HG03439 (cell line): ENCODE results near the gene RBPMS2.
A peak's percentile ranks its signal among the peaks of the same experiment; 100 is the strongest.

Experiments used
- ATAC-seq: cut with Tn5 transposase; IDR thresholded peaks from one replicate; pipeline ENCODE4 v1.9.1; 2021; ENCODE audit warnings: mild to moderate bottlenecking, moderate library complexity; ENCODE audit not compliant: unreplicated experiment

RBPMS2 gene

GRCh38 chr15:64731805-64732151, 43.6 kb downstream of the RBPMS2 start:
- ATAC-seq = no peak

DNA sequence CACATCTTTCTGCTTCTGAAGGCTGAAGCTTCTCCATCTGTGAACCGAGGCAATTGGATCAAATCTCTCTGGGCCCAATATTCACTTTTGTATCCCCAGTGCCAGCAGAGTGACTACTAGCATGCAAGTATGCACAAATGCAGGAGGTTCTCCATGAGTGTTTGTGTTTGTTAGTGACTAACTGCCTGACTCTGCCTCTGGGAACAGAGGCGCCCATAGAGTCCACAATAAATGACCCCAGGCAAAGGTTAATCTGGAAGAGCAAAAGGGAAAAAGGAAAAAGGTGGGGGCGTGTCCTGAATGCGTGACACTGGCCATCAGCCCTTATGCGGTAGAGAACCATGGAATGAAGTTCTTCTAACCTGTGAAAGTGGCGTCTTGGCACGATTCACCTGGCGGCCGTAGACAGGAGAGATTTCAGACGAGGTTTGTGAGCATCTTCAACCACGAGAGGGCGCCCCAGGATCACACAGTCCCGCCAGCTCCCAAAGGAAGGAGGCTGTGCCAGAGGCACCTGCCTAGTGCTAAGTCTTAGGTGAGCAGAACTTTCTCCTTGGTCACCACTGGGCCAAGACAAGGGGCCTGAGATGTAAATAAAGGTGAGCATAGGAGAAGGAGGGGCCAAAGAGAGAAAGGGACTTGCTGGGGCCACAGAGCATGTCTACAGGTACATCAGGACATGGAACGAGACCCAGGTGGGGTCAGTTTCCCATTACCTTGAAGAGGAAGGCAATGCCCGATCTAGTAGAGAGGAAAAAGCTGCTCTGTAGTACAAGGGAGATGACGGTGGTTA, 44.2 kb downstream of the RBPMS2 start:
- no peak for ATAC-seq

DNA sequence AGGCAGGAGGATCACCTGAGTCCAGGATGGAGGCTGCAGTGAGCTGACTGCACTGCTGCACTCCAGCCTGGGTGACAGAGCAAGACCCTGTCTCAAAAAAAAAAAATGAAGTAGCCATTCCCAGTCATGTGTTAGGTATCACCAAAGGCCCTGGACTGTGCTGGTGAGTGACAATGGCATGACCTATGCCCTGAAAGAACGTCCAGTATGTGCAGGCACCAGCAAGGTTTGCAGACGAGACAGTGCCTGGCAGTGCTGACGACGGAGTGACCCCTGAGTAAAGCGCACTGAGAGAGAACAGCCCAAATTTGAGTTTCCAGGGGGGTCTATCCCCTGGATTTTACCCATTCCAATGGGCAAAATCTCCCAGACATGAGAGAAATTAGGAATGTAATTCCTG, 45.2 kb downstream of the RBPMS2 start:
- no peak for ATAC-seq

DNA sequence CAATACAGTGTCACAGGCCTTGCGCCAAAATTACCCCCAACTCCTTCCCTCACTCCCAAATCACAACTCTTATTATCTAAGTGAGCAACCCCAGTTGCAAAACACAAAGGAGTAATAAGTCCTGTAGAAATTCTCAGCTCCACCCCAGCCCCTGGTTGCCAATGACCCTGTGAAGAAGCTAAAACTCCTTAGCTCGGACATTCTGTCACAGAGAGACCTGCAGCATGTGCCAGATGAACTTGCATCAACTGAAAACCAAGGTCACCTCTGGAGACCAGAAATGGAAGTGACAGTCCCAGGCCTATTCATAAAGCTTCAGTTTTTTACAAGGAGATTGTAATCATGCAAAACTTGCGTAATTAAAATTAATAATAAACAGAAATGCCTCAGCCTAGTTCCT, 55.2 kb downstream of the RBPMS2 start:
- no peak for ATAC-seq

- ATAC-seq = no peak
These were observed 57.5 kb downstream of the RBPMS2 start for GRCh38 chr15:64717735-64718495.

GRCh38 chr15:64717130-64717529, 58.3 kb downstream of the RBPMS2 start:
- ATAC-seq = no peak

GRCh38 chr15:64716452-64716851, 58.9 kb downstream of the RBPMS2 start:
- ATAC-seq = no peak

DNA sequence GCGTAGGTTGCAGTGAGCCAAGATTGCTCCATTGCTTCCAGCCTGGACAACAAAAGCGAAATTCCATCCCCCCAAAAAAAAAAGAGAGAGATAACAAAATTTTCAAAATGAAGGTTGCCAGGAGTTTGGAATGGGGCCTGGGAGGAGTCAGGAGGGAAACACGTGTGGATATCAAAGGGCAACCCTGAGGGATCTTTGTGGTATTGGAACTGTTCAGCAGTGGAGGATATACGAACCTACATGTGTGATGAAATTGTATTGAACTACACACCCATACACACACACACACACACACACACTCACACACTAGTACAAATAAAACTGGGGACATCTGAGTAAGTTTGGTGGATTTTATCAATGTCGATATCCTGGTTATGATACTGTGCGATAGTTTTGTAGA, 61.8 kb downstream of the RBPMS2 start:
- ATAC-seq = no peak

DNA sequence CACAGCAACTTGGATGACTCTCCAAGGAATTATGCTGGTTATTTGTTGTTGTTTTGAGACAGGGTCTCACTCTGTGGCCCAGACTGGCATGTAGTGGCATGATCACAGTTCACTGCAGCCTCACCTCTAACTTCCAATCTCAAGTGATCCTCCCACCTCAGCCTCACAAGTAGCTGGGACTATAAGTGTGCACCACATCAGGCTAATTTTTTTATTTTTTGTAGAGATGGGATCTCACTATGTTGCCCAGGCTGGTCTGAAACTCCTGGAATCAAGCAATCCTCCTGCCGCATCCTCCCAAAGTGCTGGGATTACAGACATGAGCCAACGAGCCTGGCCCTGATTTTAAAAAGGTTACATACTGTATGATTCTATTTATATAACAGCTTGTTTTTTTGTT, 63.0 kb downstream of the RBPMS2 start:
- ATAC-seq = no peak

DNA sequence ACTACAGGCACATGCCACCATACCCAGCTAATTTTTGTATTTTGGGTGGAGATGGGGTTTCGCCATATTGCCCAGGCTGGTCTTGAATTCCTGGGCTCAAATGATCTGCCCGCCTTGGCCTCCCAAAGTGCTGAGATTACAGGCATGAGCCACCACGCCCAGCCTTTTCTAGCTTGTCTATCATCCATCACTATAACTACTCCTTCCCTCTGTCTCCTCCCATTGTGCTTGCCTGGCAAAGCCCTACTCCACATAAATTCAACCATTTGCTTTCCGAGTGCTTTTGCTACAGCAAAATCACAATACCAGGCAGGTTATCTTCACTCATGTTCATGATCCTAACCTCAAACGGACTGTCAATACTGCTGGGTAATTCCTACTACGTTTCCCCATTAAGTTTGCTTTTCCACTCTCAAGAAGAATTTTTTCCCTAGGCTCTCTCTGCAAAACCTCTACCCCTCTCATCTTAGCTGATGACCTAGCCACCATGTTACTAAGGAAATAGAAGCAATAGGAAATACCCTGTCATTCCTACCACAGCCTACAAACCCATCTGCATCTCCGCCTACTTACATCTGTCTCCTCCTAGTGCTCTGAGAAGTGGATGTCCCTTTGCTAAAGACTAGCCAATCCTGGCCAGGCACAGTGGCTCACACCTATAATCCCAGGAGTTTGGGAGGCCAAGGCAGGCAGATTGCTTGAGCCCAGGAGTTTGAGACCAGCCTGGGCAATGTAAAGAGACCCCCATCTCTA, 64.5 kb downstream of the RBPMS2 start:
- no peak for ATAC-seq

GRCh38 chr15:64706011-64706911, 69.1 kb downstream of the RBPMS2 start:
- ATAC-seq = no peak

DNA sequence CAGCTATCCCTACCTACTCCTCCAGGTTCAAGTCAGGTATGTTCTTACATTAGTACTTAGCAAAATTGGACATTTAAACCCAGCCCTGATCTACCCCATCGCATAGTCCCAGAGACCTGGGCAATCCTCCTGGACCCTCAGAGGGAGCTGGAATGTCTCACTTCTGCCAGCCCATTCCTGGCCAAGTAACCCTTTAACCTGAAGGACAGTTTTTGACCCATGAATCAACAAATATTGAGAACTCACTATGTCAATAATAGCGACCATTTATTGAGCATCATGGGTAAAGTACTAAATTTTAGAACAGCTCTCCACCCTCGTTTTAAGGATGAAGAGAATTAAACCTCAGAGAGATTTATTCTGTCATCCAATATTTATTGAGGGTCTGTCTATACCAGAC, 70.4 kb downstream of the RBPMS2 start:
- no peak for ATAC-seq

GRCh38 chr15:64703632-64703959, 71.8 kb downstream of the RBPMS2 start:
- peak; percentile 11 for ATAC-seq

DNA sequence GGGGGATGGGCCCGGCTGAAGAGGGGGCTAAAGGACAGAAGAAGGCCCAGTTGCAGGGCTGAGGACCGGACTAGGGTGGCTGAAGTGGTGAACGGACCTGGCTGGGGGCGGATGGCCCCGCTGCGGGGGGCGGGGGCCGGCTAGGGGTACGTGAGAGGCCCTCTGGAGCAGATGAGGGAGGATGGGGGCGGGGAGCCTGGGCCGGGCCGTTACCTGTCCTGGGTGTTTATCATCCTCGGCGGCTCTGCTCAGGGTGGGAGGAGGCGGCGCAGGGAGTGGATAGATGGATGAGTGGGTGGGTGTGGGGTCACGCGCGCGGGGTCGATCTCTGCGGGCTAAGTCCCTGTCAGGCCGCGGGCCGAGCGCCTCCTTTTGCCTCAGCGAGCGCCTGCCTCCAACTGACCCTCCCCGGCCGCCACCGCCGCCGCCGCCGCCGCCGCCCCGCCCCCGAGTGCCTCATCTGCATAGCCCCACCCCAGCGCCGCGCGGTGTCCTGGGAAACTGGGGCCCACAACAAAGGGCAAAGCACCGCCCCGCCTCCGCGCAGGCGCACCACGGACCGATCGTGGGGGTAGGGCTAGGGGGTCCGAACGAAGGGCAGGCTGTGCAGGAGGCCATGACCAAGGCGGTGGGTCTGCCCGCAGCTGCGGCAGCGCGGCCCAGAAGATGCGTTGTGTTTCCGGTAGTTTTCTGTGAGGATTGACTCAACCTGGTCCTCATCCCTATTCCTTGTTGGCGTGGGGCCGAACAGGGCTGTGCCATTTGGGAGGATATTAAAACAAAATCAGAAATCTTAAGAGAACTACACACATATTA, 72.4 kb downstream of the RBPMS2 start:
- peak; percentile 78 for ATAC-seq

DNA sequence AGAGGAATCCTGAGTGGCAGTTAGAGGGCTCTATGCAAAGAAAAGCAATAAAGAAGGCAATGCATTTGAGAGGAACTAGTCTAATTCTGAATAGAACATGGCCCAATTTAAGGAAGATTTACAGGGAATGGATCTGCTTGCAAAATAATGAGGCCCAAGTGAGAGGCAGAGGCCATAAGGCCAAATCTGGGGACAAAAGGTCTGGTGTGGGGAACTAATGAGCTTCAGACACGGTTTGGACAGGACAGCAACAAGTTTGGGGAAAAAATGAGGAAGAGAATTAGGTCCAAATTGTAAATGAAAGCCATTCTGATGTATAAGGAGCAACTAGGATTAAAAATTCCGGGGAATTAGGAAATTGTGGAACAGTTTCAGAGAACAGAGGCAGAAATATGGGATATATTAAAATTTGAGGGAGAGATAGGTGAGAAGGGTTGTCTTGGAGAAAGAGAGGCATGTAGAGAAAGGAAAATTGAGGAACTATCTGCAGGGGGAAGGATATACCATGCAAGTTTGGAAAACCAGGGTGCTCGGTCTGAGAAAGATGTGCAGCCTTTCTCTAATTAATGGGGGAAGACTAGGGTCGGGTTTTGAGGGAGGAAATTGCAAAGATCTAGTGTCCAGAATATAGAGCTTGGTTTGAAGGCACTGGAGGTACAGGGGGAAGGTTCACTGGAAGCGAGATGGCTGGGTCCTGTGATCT, 73.8 kb downstream of the RBPMS2 start:
- ATAC-seq = no peak

- ATAC-seq = no peak
These were observed 74.3 kb downstream of the RBPMS2 start for GRCh38 chr15:64701051-64701450.

GRCh38 chr15:64699751-64700388, 75.5 kb downstream of the RBPMS2 start:
- no peak for ATAC-seq

DNA sequence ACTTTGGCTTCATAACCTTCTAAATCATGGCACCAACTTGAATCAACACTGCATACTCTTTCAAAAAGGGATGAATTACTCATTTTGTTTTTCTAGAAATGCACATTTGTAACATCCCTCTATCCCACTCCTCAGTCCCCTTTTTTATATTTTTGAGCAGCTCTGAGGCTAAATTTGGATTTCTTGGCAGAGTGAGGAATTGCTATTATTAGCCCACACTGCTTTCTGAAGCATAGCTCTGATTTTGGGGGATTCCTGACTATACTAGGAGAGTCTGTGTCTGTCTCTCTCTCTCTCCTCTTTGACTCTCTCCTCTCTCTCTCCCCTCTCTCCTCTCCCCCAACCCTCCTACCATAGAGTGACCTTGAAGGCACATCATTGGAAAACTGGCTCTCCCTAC, 76.6 kb downstream of the RBPMS2 start:
- no peak for ATAC-seq

GRCh38 chr15:64697911-64698369, 77.4 kb downstream of the RBPMS2 start:
- no peak for ATAC-seq
